ENCODE results near the gene MKNK1.

MKNK1 gene

GRCh38 chr1:46558141-46558963 lies 45.7 kb downstream of the MKNK1 start:
- no peak for TF ChIP-seq ZNF565 (CRISPR knock-in tag; conservative IDR thresholded peaks at IDR 0.05; ENCODE audit: low read depth)
- no peak for TF ChIP-seq TOX (CRISPR knock-in tag; IDR thresholded peaks at IDR 0.05; ENCODE audit: borderline replicate concordance)
- no peak for TF ChIP-seq TSHZ2 (CRISPR knock-in tag; IDR thresholded peaks at IDR 0.05)
- TF ChIP-seq PPARA (CRISPR knock-in tag; IDR thresholded peaks at IDR 0.05; ENCODE audit: borderline replicate concordance), result no peak
- no peak for TF ChIP-seq ZFP3 (CRISPR knock-in tag; IDR thresholded peaks at IDR 0.05)
- TF ChIP-seq SNAI2 (CRISPR knock-in tag; IDR thresholded peaks at IDR 0.05), result no peak
- no peak for TF ChIP-seq ZC3H10 (CRISPR knock-in tag; IDR thresholded peaks at IDR 0.05)
- no peak for TF ChIP-seq ARNTL (CRISPR knock-in tag; IDR thresholded peaks at IDR 0.05; ENCODE audit: borderline replicate concordance, low read depth)
- TF ChIP-seq CREB5 (CRISPR knock-in tag; IDR thresholded peaks at IDR 0.05; ENCODE audit: low read depth), result no peak
- TF ChIP-seq ISL1 (CRISPR knock-in tag; IDR thresholded peaks at IDR 0.05), result no peak
- TF ChIP-seq OSR1 (CRISPR knock-in tag; IDR thresholded peaks at IDR 0.05), result no peak
- TF ChIP-seq TCF4 (CRISPR knock-in tag; IDR thresholded peaks at IDR 0.05; ENCODE audit: borderline replicate concordance), result no peak

GRCh38 chr1:46557403-46557802 lies 46.7 kb downstream of the MKNK1 start:
- no peak for ATAC-seq
- TF ChIP-seq PATZ1 (CRISPR knock-in tag; IDR thresholded peaks at IDR 0.05; ENCODE audit: borderline replicate concordance) (no peak), ARNTL (CRISPR knock-in tag; IDR thresholded peaks at IDR 0.05; ENCODE audit: borderline replicate concordance, low read depth) (no peak), POU6F1 (CRISPR knock-in tag; IDR thresholded peaks at IDR 0.05; ENCODE audit: borderline replicate concordance, low read depth) (no peak), ZNF565 (CRISPR knock-in tag; conservative IDR thresholded peaks at IDR 0.05; ENCODE audit: low read depth) (no peak), OSR1 (CRISPR knock-in tag; IDR thresholded peaks at IDR 0.05) (no peak), ESRRG (CRISPR knock-in tag; IDR thresholded peaks at IDR 0.05) (no peak), RARB (CRISPR knock-in tag; IDR thresholded peaks at IDR 0.05) (no peak), BACH2 (CRISPR knock-in tag; IDR thresholded peaks at IDR 0.05; ENCODE audit: borderline replicate concordance) (no peak)

More at GRCh38 chr1:46558141-46558963, 45.7 kb downstream of the MKNK1 start:
- ATAC-seq, result no peak

- no peak for TF ChIP-seq BACH2 (CRISPR knock-in tag; IDR thresholded peaks at IDR 0.05; ENCODE audit: borderline replicate concordance)
- TF ChIP-seq CSDC2 (CRISPR knock-in tag; IDR thresholded peaks at IDR 0.05), result no peak
- TF ChIP-seq ISL1 (CRISPR knock-in tag; IDR thresholded peaks at IDR 0.05), result no peak
- no peak for TF ChIP-seq TSHZ2 (CRISPR knock-in tag; IDR thresholded peaks at IDR 0.05)
- no peak for TF ChIP-seq ZNF8 (CRISPR knock-in tag; IDR thresholded peaks at IDR 0.05)
- TF ChIP-seq PATZ1 (CRISPR knock-in tag; IDR thresholded peaks at IDR 0.05; ENCODE audit: borderline replicate concordance), result no peak
- no peak for TF ChIP-seq ARNTL (CRISPR knock-in tag; IDR thresholded peaks at IDR 0.05; ENCODE audit: borderline replicate concordance, low read depth)
- TF ChIP-seq ZFP30 (CRISPR knock-in tag; IDR thresholded peaks at IDR 0.05), result no peak
- TF ChIP-seq ZNF565 (CRISPR knock-in tag; conservative IDR thresholded peaks at IDR 0.05; ENCODE audit: low read depth), result no peak
- TF ChIP-seq ZFP3 (CRISPR knock-in tag; IDR thresholded peaks at IDR 0.05), result no peak
- peak; percentile 27; the same call in 1 of the 3 replicates for ATAC-seq
Observed at GRCh38 chr1:46556822-46557221, 47.2 kb downstream of the MKNK1 start.
